ENCODE results near the gene CLDN22. TPM values are rescaled to one million over a fixed set of nuclear protein-coding genes. Genes with fewer than 3 reads are reported as not detected.

Gene CLDN22
- total and polyA plus RNA-seq, 10 donors = not detected

DNA sequence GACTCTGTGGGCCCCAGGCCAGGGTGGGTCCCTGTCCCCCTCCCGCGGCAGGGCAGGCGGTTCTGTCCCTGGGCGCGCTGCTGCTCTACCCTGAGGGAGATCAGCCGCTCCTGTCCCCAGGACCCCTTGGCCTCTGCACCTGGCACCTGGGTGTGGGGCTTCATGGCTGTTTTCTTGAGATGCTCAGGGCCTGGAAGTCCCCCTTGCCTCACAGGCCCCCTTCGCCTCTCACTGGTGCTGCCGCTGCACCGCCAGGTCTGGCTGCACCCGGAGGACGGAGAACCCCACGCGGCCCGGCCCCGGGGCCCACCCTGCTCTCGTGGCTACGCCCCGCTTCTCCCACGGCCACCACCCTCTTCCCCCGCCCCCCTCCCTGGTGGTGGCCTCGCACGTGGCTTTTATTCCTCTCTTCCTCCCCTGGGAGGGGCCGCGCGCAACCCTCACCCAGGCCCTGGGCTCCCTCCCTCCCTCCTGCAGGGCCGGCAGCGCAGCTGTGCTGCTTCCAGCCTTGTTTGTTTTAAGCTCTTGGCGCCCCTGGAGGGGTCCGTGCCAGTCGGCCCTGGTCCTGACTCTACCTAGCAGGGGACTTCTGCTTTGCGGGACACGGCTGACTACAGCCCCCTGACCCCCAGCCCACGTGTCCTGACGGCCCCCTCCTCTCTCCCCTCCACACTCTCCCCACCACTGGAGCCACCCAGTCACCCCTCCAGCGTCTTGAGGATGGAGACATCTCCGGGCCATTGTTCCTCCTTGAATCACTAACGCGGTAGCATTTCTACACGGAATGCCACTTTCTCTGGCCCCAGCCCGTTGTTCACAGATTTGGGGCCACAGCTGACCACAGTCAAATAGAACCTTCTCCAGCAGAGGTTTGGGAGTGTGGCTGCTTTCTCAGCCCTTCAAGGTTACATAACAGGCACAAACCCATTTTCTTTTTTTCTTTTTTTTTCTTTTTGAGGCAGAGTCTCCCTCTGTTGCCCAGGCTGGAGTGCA is 22.8 kb upstream of the CLDN22 start:
- DNase-seq = peak; percentile 66
- H3K27me3 ChIP-seq (replicated peaks in 1 of 7) = peaks cover 0 to 48% (median 0%) of the 10 kb centered on the region in 7 donors
- H3K4me1 ChIP-seq = peaks cover 0 to 15% (median 5%) of the 10 kb centered on the region in 6 donors
- TF ChIP-seq POLR2A (IDR thresholded peaks at IDR 0.05) = no peak
- TF ChIP-seq POLR2AphosphoS5 (IDR thresholded peaks at IDR 0.05) = no peak
- TF ChIP-seq, protein P1, sequence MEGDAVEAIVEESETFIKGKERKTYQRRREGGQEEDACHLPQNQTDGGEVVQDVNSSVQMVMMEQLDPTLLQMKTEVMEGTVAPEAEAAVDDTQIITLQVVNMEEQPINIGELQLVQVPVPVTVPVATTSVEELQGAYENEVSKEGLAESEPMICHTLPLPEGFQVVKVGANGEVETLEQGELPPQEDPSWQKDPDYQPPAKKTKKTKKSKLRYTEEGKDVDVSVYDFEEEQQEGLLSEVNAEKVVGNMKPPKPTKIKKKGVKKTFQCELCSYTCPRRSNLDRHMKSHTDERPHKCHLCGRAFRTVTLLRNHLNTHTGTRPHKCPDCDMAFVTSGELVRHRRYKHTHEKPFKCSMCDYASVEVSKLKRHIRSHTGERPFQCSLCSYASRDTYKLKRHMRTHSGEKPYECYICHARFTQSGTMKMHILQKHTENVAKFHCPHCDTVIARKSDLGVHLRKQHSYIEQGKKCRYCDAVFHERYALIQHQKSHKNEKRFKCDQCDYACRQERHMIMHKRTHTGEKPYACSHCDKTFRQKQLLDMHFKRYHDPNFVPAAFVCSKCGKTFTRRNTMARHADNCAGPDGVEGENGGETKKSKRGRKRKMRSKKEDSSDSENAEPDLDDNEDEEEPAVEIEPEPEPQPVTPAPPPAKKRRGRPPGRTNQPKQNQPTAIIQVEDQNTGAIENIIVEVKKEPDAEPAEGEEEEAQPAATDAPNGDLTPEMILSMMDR (IDR thresholded peaks at IDR 0.05 in 8 of 11, conservative IDR thresholded peaks at IDR 0.05 in 3 of 11) = no peak
- H3K9me3 ChIP-seq = no peaks in the 10 kb centered on the region
- peak overlapping the region in 1 of 8 donors; percentile 27 for H3K4me3 ChIP-seq
- H3K36me3 ChIP-seq = no peaks in the 10 kb centered on the region
- intact Hi-C loops (cut with DNase I; ENCODE audit: low total_unique reads) = no loop called here
- H3K27ac ChIP-seq = no peak overlapping the region
- WGBS, 5 donors = 21 to 39% (median 28%) methylated on average over 30 to 40 of the region's 40 CpGs

DNA sequence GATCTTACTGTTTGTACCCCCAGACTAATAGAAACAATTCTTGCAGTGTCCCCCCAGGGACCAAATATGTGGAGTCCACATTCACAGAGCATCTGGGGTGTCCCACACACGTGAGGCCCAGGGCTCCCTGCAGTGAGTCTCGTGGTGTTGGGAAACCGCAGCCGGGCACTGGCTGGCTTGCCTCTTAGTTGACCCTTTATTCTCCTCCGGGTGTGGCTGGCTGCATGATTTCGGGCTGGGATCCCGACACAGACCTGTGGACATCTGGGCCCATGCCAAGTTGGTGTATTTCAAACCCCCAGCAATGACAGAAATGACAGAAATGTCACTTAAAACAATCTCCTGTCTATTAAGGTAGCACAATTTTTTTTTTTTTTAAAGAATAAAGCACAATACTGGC is 17.8 kb upstream of the CLDN22 start:
- WGBS, 5 donors = 76 to 90% (median 87%) methylated on average over 7 of the region's 7 CpGs
- H3K27ac ChIP-seq = no peak overlapping the region
- no peaks in the 10 kb centered on the region for H3K36me3 ChIP-seq
- no peak overlapping the region for H3K4me3 ChIP-seq
- peaks cover 0 to 5% (median 3%) of the 10 kb centered on the region in 6 donors for H3K4me1 ChIP-seq
- H3K27me3 ChIP-seq (replicated peaks in 1 of 7) = peaks cover 0 to 15% (median 0%) of the 10 kb centered on the region in 7 donors
- TF ChIP-seq POLR2A (IDR thresholded peaks at IDR 0.05) = no peak
- TF ChIP-seq, protein P1 (IDR thresholded peaks at IDR 0.05 in 8 of 11, conservative IDR thresholded peaks at IDR 0.05 in 3 of 11) = no peak
- no peak for TF ChIP-seq POLR2AphosphoS5 (IDR thresholded peaks at IDR 0.05)
- no peaks in the 10 kb centered on the region for H3K9me3 ChIP-seq
- peak; percentile 58 for DNase-seq
- intact Hi-C loops (cut with DNase I; ENCODE audit: low total_unique reads) = no loop called here

DNA sequence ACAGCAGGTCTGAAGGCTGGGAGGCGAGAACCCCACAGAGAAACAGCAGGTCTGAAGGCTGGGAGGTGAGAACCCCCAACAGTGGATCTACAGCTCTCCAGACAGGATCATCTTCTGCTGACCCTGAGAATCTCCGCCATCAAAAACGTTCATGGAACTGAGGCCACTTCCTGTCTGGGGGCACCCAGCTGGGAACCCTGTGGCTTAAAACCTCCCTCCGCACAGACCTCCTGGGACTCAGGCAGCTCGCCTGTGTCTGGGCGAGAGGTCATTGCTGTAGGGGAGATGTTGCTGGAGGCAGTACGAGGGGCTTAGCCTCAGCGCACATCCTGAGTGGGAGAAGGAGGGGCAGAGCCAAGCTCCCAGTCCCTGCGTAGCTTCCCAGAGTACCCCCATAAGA is 17.3 kb upstream of the CLDN22 start:
- TF ChIP-seq, protein P1 (IDR thresholded peaks at IDR 0.05 in 8 of 11, conservative IDR thresholded peaks at IDR 0.05 in 3 of 11) = no peak
- no peak for TF ChIP-seq POLR2A (IDR thresholded peaks at IDR 0.05)
- TF ChIP-seq POLR2AphosphoS5 (IDR thresholded peaks at IDR 0.05) = no peak
- Histone ChIP-seq H3K9me3 (no peaks in the 10 kb centered on the region), H3K4me3 (no peak overlapping the region), H3K4me1 (peaks cover 0 to 3% (median 0%) of the 10 kb centered on the region in 6 donors), H3K27me3 (replicated peaks in 1 of 7) (peaks cover 0 to 12% (median 0%) of the 10 kb centered on the region in 7 donors), H3K27ac (no peak overlapping the region), H3K36me3 (no peaks in the 10 kb centered on the region)
- peak; percentile 51 for DNase-seq
- intact Hi-C loops (cut with DNase I; ENCODE audit: low total_unique reads) = no loop called here
- WGBS, 5 donors = 65 to 83% (median 74%) methylated on average over 4 to 9 of the region's 9 CpGs

DNA sequence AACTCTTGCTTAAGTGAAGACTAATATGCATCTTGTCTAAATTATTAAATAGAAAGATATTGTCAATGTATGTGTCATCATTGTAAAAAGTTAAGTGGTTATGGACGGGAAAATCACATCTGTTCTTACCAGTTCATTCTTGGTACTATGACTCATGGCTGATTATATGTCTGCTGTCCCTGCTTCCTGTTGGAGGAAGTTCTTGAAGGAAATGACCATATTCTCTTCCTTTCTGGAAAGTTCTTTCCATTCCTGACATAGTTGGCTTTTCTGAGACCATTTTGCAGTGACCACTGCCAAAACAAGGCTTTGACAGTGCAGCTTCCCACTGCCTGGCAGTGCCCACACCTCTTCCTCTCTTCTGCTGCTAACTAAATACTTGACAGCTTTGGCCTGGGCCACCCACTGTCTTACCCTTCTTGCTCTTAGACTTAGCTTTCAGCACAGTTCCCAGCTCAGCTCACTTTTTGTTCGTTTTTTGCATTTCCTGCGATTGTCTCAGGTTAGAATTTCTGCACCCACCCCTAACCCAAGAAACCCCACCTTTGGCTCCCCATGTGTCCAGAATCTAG is 15.4 kb upstream of the CLDN22 start:
- no peaks in the 10 kb centered on the region for H3K9me3 ChIP-seq
- H3K4me3 ChIP-seq = no peak overlapping the region
- intact Hi-C loops (cut with DNase I; ENCODE audit: low total_unique reads) = no loop called here
- peaks cover 0 to 7% (median 0%) of the 10 kb centered on the region in 7 donors for H3K27me3 ChIP-seq (replicated peaks in 1 of 7)
- peaks cover 0 to 3% (median 0%) of the 10 kb centered on the region in 6 donors for H3K4me1 ChIP-seq
- WGBS, 5 donors = 55 to 66% (median 58%) methylated on average over 3 of the region's 3 CpGs
- no peaks in the 10 kb centered on the region for H3K36me3 ChIP-seq
- TF ChIP-seq POLR2A (IDR thresholded peaks at IDR 0.05) = no peak
- TF ChIP-seq, protein P1 (IDR thresholded peaks at IDR 0.05 in 8 of 11, conservative IDR thresholded peaks at IDR 0.05 in 3 of 11) = no peak
- no peak for TF ChIP-seq POLR2AphosphoS5 (IDR thresholded peaks at IDR 0.05)
- no peak overlapping the region for H3K27ac ChIP-seq
- DNase-seq = no peak

Measured in spleen (tissue), 11 donors.